ENCODE measurements around the gene MISP.

GRCh38 chr19:793806-794205 lies 42.9 kb downstream of the MISP start:
- TF ChIP-seq SUZ12 (IDR thresholded peaks at IDR 0.05) (no peak), TARDBP (IDR thresholded peaks at IDR 0.05) (no peak), SP1 (IDR thresholded peaks at IDR 0.05) (no peak), PKNOX1 (IDR thresholded peaks at IDR 0.05) (no peak)

Measured in HEK293T (cell line).